Gastrocnemius medialis (tissue), 4 donors: Measurements from ENCODE around the gene TOMM20. TPM values are rescaled to one million over a fixed set of nuclear protein-coding genes. Genes with fewer than 3 reads are reported as not detected.
"Not testable (repeated sequence)": the region's sequence is repeated elsewhere in the genome, so short reads cannot be mapped to it uniquely, and the experiment has no call there.

ENCODE experiments used
- ATAC-seq, 2 donors: fragments of 150-250 bp; one replicate each; pipeline ENCODE4 v1.9.1; 2016
- DNase-seq, 2 donors: peaks; one replicate each; pipeline ENCODE4 v3.0.0-alpha.2; 2019
- H3K27ac ChIP-seq, 4 donors: fragments of 200-600 bp; sonication (generic); 1 replicate in 1 of 4; 2 replicates in 3 of 4; pipeline ENCODE4 v1.5.1; 2016 to 2018; ENCODE audit warnings: mild to moderate bottlenecking in 2 of 4, moderate library complexity in 1 of 4
- H3K27me3 ChIP-seq, 3 donors: fragments of 200-600 bp; sonication (generic) in 2 of 3; 1 replicate in 1 of 3; 2 replicates in 2 of 3; pipeline versions ENCODE4 v1.5.1 to v1.6.0; 2016 to 2019; ENCODE audit warnings: mild to moderate bottlenecking in 1 of 3, moderate library complexity in 1 of 3
- H3K36me3 ChIP-seq, 2 donors: fragments of 200-600 bp; sonication (generic) in 1 of 2; one replicate each; pipeline ENCODE4 v1.5.1; 2017 to 2018
- H3K4me1 ChIP-seq, 2 donors: fragments of 200-600 bp; sonication (generic) in 1 of 2; one replicate each; pipeline ENCODE4 v1.5.1; 2016 to 2017; ENCODE audit warnings: mild to moderate bottlenecking in 2 of 2
- H3K4me3 ChIP-seq, 4 donors: fragments of 200-600 bp; sonication (generic) in 3 of 4; 1 replicate in 1 of 4; 2 replicates in 3 of 4; pipeline ENCODE4 v1.5.1; 2016 to 2019; ENCODE audit warnings: mild to moderate bottlenecking in 2 of 4
- H3K9me3 ChIP-seq, 3 donors: fragments of 200-600 bp; sonication (generic) in 2 of 3; 1 replicate in 1 of 3; 2 replicates in 2 of 3; pipeline ENCODE4 v1.5.1; 2016 to 2019
- POLR2A ChIP-seq, 2 donors: fragments of 450-650 bp; IDR thresholded peaks; one replicate each; pipeline ENCODE4 v1.6.1; 2017; ENCODE audit warnings: antibody characterized with exemption in 2 of 2, mild to moderate bottlenecking in 2 of 2, moderate library complexity in 2 of 2
- in situ Hi-C, 4 donors: fragments of 200-750 bp; cut with MboI; loops; one replicate each; pipeline versions ENCODE4 v1.15.0 to v1.8.0; 2017; ENCODE audit warnings: low sequenced_read_pairs in 4 of 4
- intact Hi-C: fragments of 100-400 bp; cut with DNase I; formaldehyde crosslinking; loops from one replicate; pipeline ENCODE4 v1.15.1; 2023; ENCODE audit warnings: low total_unique reads
- total RNA-seq, 4 donors: library from RNA; depleted of rRNA; stranded (reverse); fragments of >200 nt; gene quantifications; one replicate each; pipeline versions ENCODE4 v1.1.0 to v1.2.3, GENCODE V29; 2016
- TF ChIP-seq, protein P1 (sequence below), 5 experiments: fragments of 450-650 bp in 3 of 5; fragments of 200-600 bp in 2 of 5; sonication (generic) in 2 of 5; IDR thresholded peaks in 4 of 5; conservative IDR thresholded peaks in 1 of 5; 1 replicate in 4 of 5; 2 replicates in 1 of 5; pipeline ENCODE4 v1.5.1; 2016 to 2019; ENCODE audit warnings: antibody characterized with exemption in 5 of 5, mild to moderate bottlenecking in 3 of 5, moderate library complexity in 3 of 5

TOMM20 gene
- total RNA-seq, 4 donors from 2014 or later: 51.7 to 71.8 (median 62.3) TPM

DNA sequence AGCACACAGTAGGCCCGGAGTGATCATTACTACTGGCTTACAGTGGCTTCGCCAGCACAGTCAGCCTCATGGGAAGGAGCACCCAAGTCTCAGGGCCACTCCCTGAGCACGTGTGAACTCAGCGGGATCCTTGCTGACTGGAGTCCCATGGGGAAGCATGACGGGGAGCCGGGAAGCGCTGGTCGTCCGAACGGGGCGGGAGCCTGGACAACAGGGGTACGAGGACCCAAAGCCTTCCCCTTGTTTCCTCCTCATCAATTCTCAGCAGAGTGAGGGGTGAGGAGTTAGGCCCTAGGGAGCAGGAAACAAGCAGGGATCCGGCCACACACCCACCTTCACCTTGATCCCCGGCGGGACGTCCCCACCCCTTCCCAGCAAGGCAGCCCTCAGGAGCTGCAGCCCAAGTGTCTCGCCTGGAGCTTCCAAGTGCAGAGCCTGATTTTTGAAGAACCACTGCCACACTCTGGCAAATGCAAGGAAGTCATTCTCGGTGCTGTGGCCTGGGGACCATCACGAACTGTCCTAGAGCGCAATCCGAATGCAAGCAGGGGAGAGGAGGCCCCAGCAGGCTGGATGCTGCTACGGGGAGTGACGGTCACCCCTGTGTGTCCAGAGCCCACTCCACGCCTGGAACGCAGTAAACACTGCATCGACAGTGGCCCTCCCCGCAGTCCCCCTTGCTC lies 35.5 kb downstream of the TOMM20 start:
- intact Hi-C loops: loop anchor here (5.0 kb wide), 1 partner anchor 689 kb away; no protein-coding TSS in a partner anchor
- Histone ChIP-seq H3K27ac (no peak overlapping the region), H3K4me1 (peaks cover 5% of the 10 kb centered on the region in 2 donors), H3K9me3 (no peaks in the 10 kb centered on the region), H3K27me3 (no peaks in the 10 kb centered on the region), H3K36me3 (no peaks in the 10 kb centered on the region), H3K4me3 (peak overlapping the region in 2 of 4 donors; percentile 15 to 37)
- in situ Hi-C loops: loop anchor here in 3 of 4 donors (10.0 to 25.0 kb wide), 3 partner anchors 322 to 498 kb away; no protein-coding TSS in a partner anchor
- TF ChIP-seq, protein P1, sequence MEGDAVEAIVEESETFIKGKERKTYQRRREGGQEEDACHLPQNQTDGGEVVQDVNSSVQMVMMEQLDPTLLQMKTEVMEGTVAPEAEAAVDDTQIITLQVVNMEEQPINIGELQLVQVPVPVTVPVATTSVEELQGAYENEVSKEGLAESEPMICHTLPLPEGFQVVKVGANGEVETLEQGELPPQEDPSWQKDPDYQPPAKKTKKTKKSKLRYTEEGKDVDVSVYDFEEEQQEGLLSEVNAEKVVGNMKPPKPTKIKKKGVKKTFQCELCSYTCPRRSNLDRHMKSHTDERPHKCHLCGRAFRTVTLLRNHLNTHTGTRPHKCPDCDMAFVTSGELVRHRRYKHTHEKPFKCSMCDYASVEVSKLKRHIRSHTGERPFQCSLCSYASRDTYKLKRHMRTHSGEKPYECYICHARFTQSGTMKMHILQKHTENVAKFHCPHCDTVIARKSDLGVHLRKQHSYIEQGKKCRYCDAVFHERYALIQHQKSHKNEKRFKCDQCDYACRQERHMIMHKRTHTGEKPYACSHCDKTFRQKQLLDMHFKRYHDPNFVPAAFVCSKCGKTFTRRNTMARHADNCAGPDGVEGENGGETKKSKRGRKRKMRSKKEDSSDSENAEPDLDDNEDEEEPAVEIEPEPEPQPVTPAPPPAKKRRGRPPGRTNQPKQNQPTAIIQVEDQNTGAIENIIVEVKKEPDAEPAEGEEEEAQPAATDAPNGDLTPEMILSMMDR (IDR thresholded peaks at IDR 0.05 in 4 of 5, conservative IDR thresholded peaks at IDR 0.05 in 1 of 5): no peak
- TF ChIP-seq POLR2A (IDR thresholded peaks at IDR 0.05): no peak
- ATAC-seq (peak; percentile 34 to 69), DNase-seq (no peak)

DNA sequence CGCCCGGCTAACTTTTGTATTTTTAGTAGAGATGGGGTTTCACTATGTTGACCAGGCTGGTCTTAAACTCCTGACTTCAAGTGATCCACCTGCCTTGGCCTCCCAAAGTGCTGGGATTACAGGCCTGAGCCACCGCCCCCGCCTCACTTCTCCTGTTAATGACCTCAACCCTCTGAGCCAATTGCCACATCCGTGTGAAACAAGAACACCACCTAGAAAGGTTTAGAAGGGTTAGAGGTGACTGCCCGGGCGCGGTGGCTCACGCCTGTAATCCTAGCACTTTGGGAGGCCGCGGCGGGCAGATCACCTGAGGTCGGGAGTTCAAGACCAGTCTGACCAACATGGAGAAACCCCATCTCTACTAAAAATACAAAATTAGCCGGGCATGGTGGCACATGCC lies 36.2 kb downstream of the TOMM20 start:
- not testable (repeated sequence) for H3K9me3 ChIP-seq, H3K27me3 ChIP-seq, H3K4me1 ChIP-seq, H3K27ac ChIP-seq, H3K36me3 ChIP-seq, ATAC-seq, H3K4me3 ChIP-seq, DNase-seq
- in situ Hi-C loops (loop anchor here in 3 of 4 donors (10.0 to 25.0 kb wide), 3 partner anchors 322 to 498 kb away; no protein-coding TSS in a partner anchor), intact Hi-C loops (loop anchor here (5.0 kb wide), 1 partner anchor 690 kb away; no protein-coding TSS in a partner anchor)

DNA sequence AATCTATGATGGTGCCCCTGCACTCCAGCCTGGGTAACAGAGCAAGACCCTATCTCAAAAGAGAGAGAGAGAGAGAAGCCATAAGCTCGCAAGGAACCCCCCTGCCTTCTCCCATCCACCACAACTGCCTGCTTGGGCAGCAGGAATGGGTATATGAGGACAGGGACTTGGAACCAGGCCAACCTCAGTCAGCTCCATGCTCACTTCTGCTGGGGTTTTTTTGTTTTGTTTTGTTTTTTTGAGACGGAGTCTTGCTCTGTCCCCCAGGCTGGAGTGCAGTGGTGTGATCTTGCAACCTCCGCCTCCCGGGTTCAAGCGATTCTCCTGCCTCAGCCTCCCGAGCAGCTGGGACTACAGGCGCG lies 36.6 kb downstream of the TOMM20 start:
- intact Hi-C loops (loop anchor here (5.0 kb wide), 1 partner anchor 690 kb away; no protein-coding TSS in a partner anchor), in situ Hi-C loops (loop anchor here in 3 of 4 donors (10.0 to 25.0 kb wide), 3 partner anchors 323 to 497 kb away; no protein-coding TSS in a partner anchor)
- not testable (repeated sequence) for H3K9me3 ChIP-seq, H3K36me3 ChIP-seq, ATAC-seq, H3K27ac ChIP-seq, H3K4me1 ChIP-seq, DNase-seq, H3K27me3 ChIP-seq, H3K4me3 ChIP-seq

DNA sequence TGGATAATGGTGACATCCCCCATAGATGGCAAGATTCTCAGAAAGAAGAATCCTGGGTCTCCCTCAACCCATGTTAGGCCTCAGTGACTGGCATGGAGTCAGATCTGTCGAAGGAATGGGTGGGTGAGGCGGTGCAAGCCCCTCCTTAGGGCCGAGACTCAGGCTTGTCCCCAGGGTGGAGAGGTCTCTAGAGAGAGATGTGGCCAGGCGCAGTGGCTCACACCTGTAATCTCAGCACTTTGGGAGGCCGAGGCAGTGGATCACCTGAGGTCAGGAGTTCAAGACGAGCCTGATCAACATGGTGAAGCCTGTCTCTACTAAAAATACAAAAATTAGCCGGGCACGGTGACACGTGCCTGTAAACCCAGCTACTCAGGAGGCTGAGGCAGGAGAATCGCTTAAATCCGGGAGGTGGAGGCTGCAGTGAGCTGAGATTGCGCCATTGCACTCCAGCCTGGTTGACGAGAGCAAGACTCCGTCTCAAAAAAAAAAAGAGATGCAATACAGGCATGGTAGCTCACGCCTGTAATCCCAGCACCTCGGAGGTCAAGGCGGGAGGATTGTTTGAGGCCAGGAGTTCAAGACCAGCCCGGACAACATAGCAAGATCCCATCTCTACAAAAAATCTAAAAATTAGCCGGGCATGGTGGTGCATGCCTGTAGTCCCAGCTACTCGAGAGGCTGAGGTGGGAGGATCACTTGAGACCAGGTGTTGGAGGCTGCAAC lies 37.2 kb downstream of the TOMM20 start:
- not testable (repeated sequence) for H3K4me3 ChIP-seq, H3K36me3 ChIP-seq, H3K27ac ChIP-seq, ATAC-seq, DNase-seq, H3K9me3 ChIP-seq, H3K4me1 ChIP-seq, H3K27me3 ChIP-seq
- intact Hi-C loops: loop anchor here (5.0 kb wide), 1 partner anchor 691 kb away; no protein-coding TSS in a partner anchor
- in situ Hi-C loops: loop anchor here in 3 of 4 donors (10.0 to 25.0 kb wide), 3 partner anchors 323 to 497 kb away; no protein-coding TSS in a partner anchor

DNA sequence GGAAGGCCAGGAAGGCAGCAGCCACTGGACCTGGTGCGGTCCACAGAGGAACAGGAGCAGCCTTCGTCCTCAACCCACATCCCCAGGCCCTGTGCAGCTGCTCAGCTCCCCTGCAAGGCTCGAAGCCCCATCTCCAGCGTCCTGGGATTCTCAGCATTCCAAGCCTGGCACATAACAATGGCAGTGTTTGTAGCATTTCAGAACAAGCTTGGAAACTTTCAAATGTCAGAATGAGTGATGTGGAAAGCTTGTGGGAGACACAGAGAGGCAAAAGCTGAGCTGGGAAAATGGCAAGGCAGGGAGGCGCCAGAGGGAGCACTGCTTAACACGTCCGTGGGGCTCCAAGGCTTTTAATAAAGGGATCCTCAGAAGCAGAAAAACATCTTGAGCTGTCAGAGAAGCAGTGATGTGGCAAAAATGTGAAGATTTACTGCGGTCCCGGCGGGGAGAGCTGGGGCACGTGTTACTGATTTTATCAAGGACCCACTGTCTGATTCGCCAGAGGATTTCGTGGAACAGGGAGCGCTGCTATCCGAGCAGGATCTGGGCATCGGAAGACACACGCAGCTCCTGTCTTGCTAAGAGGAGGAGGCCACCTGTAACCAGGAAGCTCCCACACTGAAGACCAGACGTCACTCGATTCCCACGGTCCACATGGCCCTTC lies 38.1 kb downstream of the TOMM20 start:
- Histone ChIP-seq H3K4me3 (no peak overlapping the region), H3K27me3 (no peaks in the 10 kb centered on the region), H3K9me3 (no peaks in the 10 kb centered on the region), H3K36me3 (no peaks in the 10 kb centered on the region), H3K27ac (no peak overlapping the region), H3K4me1 (peaks cover 5% of the 10 kb centered on the region in 2 donors)
- in situ Hi-C loops (loop anchor here in 3 of 4 donors (10.0 to 25.0 kb wide), 3 partner anchors 324 to 496 kb away; no protein-coding TSS in a partner anchor), intact Hi-C loops (loop anchor here (5.0 kb wide), 1 partner anchor 692 kb away; no protein-coding TSS in a partner anchor)
- ATAC-seq: no peak
- TF ChIP-seq, protein P1 (IDR thresholded peaks at IDR 0.05 in 4 of 5, conservative IDR thresholded peaks at IDR 0.05 in 1 of 5): no peak
- no peak for TF ChIP-seq POLR2A (IDR thresholded peaks at IDR 0.05)
- no peak for DNase-seq
